Hepatocyte (in vitro differentiated cells): ENCODE results near the gene FLT1. TPM values are rescaled to one million over a fixed set of nuclear protein-coding genes. Genes with fewer than 3 reads are reported as not detected.

Experiments used
- DNase-seq: peaks from one replicate; pipeline ENCODE4 v3.0.0-alpha.2; 2016; ENCODE audit warnings: low spot score
- H2AFZ ChIP-seq: fragments of 200-600 bp; sonication (generic); 2 replicates; pipeline ENCODE4 v1.6.0; 2016; ENCODE audit warnings: antibody characterized with exemption, mild to moderate bottlenecking
- H3K27ac ChIP-seq: fragments of 200-600 bp; sonication (generic); 2 replicates; pipeline ENCODE4 v1.5.1; 2016; ENCODE audit warnings: mild to moderate bottlenecking
- H3K27me3 ChIP-seq: fragments of 200-600 bp; sonication (generic); 2 replicates; pipeline ENCODE4 v1.6.1; 2016
- H3K36me3 ChIP-seq: fragments of 200-600 bp; sonication (generic); replicated peaks from 2 replicates; pipeline ENCODE4 v1.5.1; 2016; ENCODE audit warnings: low read depth; ENCODE audit not compliant: insufficient read depth
- H3K4me1 ChIP-seq: fragments of 200-600 bp; sonication (generic); 2 replicates; pipeline ENCODE4 v1.5.1; 2016; ENCODE audit warnings: mild to moderate bottlenecking, moderate library complexity; ENCODE audit not compliant: insufficient read depth
- H3K4me2 ChIP-seq: fragments of 200-600 bp; sonication (generic); 2 replicates; pipeline ENCODE4 v1.6.0; 2016
- H3K4me3 ChIP-seq: fragments of 200-600 bp; sonication (generic); 2 replicates; pipeline ENCODE4 v1.5.1; 2016; ENCODE audit warnings: mild to moderate bottlenecking
- H3K79me2 ChIP-seq: fragments of 200-600 bp; sonication (generic); 2 replicates; pipeline ENCODE4 v1.6.0; 2017; ENCODE audit warnings: mild to moderate bottlenecking
- H3K9me2 ChIP-seq: fragments of 200-600 bp; sonication (generic); replicated peaks from 2 replicates; pipeline ENCODE4 v1.6.0; 2017; ENCODE audit warnings: mild to moderate bottlenecking; ENCODE audit not compliant: insufficient read depth
- H3K9me3 ChIP-seq: fragments of 200-600 bp; sonication (generic); 2 replicates; pipeline ENCODE4 v1.5.1; 2016; ENCODE audit warnings: low read depth, mild to moderate bottlenecking
- H4K20me1 ChIP-seq: fragments of 200-600 bp; sonication (generic); 2 replicates; pipeline ENCODE4 v1.6.0; 2016; ENCODE audit warnings: mild to moderate bottlenecking; ENCODE audit not compliant: insufficient read depth, poor library complexity, severe bottlenecking
- EZH2 ChIP-seq: fragments of 200-600 bp; sonication (generic); IDR thresholded peaks from 2 replicates; pipeline ENCODE4 v1.6.1; 2016; ENCODE audit warnings: antibody characterized with exemption, mild to moderate bottlenecking, borderline replicate concordance
- EZH2phosphoT487 ChIP-seq: fragments of 200-600 bp; sonication (generic); IDR thresholded peaks from one replicate; pipeline ENCODE4 v1.6.1; 2018; ENCODE audit warnings: antibody characterized with exemption, mild to moderate bottlenecking, low read depth, moderate library complexity; ENCODE audit not compliant: unreplicated experiment, severe bottlenecking
- WGBS: methylation state at CpG from one replicate; pipeline ENCODE4 v1.1.6; 2016; ENCODE audit warnings: low lambda C conversion rate; ENCODE audit errors: missing lambda C conversion rate; 5-methylcytosine and 5-hydroxymethylcytosine counted together
- polyA plus RNA-seq: library from polyadenylated mRNA; unstranded; fragments of >200 nt; fragmentation: Nextera tagmentation; extraction: Ambion mirVana; gene quantifications from 2 replicates; pipeline ENCODE4 v1.2.1, GENCODE V29; 2016
- total RNA-seq: library from RNA; depleted of rRNA; stranded (reverse); fragments of >200 nt; gene quantifications from 2 replicates; pipeline ENCODE4 v1.2.3, GENCODE V29; 2014
- TF ChIP-seq, protein P1 (sequence below): fragments of 200-600 bp; sonication (generic); IDR thresholded peaks from 2 replicates; pipeline ENCODE4 v1.5.1; 2016; ENCODE audit warnings: antibody characterized with exemption, mild to moderate bottlenecking; ENCODE audit not compliant: poor library complexity

FLT1 gene
- total and polyA plus RNA-seq, 2 experiments from 2014 or later, result 30.4 to 40.1 TPM

DNA sequence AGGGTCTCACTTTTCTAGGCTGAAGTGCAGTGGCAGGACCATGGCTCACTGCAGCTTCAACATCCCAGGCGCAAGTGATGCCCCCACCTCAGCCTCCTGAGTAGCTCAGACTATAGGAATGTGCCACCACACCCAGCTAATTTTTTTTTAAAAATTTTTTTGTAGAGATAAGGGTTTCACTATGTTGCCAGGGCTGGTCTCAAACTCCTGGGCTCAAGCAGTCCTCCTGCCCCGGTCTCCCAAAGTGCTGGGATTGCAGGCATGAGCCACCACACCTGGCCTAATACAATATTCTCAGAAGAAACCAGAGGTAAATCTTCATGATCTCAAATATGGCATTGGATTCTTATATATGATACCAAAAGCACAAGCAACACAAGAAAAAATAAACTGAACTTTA is 47.7 kb downstream of the FLT1 start:
- no peak overlapping the region for H2AFZ ChIP-seq
- H4K20me1 ChIP-seq, result no peaks in the 10 kb centered on the region
- no peak overlapping the region for H3K27ac ChIP-seq
- H3K27me3 ChIP-seq, result no peaks in the 10 kb centered on the region
- no peaks in the 10 kb centered on the region for H3K9me2 ChIP-seq
- H3K9me3 ChIP-seq, result no peaks in the 10 kb centered on the region
- H3K4me2 ChIP-seq, result no peak overlapping the region
- no peak for DNase-seq
- WGBS, result 93% methylated on average over 2 of the region's 2 CpGs
- H3K4me3 ChIP-seq, result no peak overlapping the region
- H3K36me3 ChIP-seq, result no peaks in the 10 kb centered on the region
- TF ChIP-seq EZH2phosphoT487, result no peak
- TF ChIP-seq EZH2, result no peak
- TF ChIP-seq, protein P1, sequence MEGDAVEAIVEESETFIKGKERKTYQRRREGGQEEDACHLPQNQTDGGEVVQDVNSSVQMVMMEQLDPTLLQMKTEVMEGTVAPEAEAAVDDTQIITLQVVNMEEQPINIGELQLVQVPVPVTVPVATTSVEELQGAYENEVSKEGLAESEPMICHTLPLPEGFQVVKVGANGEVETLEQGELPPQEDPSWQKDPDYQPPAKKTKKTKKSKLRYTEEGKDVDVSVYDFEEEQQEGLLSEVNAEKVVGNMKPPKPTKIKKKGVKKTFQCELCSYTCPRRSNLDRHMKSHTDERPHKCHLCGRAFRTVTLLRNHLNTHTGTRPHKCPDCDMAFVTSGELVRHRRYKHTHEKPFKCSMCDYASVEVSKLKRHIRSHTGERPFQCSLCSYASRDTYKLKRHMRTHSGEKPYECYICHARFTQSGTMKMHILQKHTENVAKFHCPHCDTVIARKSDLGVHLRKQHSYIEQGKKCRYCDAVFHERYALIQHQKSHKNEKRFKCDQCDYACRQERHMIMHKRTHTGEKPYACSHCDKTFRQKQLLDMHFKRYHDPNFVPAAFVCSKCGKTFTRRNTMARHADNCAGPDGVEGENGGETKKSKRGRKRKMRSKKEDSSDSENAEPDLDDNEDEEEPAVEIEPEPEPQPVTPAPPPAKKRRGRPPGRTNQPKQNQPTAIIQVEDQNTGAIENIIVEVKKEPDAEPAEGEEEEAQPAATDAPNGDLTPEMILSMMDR, result no peak
- no peaks in the 10 kb centered on the region for H3K79me2 ChIP-seq
- peaks cover 7% of the 10 kb centered on the region for H3K4me1 ChIP-seq

DNA sequence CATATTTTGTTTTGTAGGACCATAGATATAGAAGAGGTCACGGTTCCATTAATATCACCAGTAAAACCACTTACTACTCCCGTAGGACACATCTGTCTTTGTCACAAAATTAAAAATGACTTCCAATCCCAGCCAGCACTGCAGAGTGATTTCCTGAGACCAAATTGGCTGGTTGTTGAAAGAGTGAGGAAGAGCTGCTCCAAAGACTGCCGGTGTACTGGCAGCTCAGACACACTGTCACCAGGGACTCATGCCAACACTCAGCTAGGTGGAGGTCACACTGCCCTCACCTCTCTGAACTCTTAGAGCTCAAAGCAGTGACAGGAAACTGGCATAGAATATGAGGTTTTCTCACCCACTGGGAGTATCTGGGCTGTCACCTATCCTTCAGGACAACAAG is 52.1 kb downstream of the FLT1 start:
- no peak for DNase-seq
- no peaks in the 10 kb centered on the region for H4K20me1 ChIP-seq
- H3K4me3 ChIP-seq, result no peak overlapping the region
- H3K9me3 ChIP-seq, result no peaks in the 10 kb centered on the region
- H3K27ac ChIP-seq, result no peak overlapping the region
- WGBS, result 84% methylated on average over 3 of the region's 3 CpGs
- H3K36me3 ChIP-seq, result no peaks in the 10 kb centered on the region
- no peak for TF ChIP-seq EZH2
- TF ChIP-seq, protein P1, result no peak
- TF ChIP-seq EZH2phosphoT487, result no peak
- no peaks in the 10 kb centered on the region for H3K9me2 ChIP-seq
- no peaks in the 10 kb centered on the region for H3K27me3 ChIP-seq
- no peaks in the 10 kb centered on the region for H3K4me1 ChIP-seq
- no peak overlapping the region for H2AFZ ChIP-seq
- no peaks in the 10 kb centered on the region for H3K79me2 ChIP-seq
- no peak overlapping the region for H3K4me2 ChIP-seq

DNA sequence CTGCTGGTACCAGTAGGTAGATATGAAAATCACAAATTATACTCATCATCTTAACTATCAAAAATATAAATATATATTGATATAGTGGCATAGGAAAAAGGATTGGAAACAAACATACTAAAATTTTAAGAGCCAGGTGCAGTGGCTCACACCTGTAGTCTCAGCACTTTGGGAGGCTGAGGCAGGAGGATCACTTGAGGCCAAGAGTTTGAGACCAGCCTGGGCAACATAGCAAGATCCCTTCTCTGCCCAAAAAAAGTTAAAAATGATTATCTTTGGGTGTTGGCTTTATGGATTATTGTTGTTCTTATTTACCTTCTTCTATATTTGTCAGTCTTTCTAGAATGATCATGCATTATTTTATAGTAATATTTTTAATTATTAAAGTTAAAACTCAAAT is 53.4 kb downstream of the FLT1 start:
- no peak overlapping the region for H3K27ac ChIP-seq
- H3K27me3 ChIP-seq, result no peaks in the 10 kb centered on the region
- no peaks in the 10 kb centered on the region for H3K36me3 ChIP-seq
- H3K4me2 ChIP-seq, result no peak overlapping the region
- H3K4me3 ChIP-seq, result no peak overlapping the region
- TF ChIP-seq, protein P1, result no peak
- TF ChIP-seq EZH2 (no peak), EZH2phosphoT487 (no peak)
- no peaks in the 10 kb centered on the region for H3K9me2 ChIP-seq
- H3K9me3 ChIP-seq, result no peaks in the 10 kb centered on the region
- no peaks in the 10 kb centered on the region for H4K20me1 ChIP-seq
- no peak overlapping the region for H2AFZ ChIP-seq
- no peaks in the 10 kb centered on the region for H3K4me1 ChIP-seq
- DNase-seq, result no peak
- no peaks in the 10 kb centered on the region for H3K79me2 ChIP-seq
